ENCODE measurements around the gene SLC50A1.

Gene SLC50A1, protein sequence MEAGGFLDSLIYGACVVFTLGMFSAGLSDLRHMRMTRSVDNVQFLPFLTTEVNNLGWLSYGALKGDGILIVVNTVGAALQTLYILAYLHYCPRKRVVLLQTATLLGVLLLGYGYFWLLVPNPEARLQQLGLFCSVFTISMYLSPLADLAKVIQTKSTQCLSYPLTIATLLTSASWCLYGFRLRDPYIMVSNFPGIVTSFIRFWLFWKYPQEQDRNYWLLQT

DNA sequence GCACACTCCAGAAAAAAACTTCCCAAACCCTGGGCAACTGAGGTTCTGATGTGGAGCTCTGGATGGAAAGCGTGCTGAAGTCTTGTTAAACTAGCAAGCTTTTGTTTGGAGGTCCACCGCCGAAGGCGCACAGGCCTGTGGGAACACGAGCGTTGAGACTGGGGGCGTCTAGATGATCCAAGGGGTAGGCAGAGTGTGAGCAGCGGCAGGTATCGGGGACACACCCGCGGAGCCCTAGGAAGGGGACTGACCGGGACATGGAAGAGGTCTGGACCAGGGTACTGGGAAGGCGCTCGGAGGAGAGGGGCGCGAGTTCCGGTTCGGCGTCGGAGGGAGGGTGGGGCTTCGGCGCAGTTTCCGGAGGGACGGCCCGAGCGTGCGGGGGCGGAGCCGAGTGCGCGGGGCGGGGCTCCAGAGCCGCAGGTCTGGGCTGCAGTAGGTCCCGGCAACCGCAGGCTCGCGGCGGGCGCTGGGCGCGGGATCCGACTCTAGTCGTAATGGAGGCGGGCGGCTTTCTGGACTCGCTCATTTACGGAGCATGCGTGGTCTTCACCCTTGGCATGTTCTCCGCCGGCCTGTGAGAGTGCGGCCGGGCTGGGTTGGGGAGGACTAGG lies at the start of gene SLC50A1:
Gene SLC50A1 (plus strand): TSS at position 438 of the 614 bp plus-strand sequence. CDS start 60 bp downstream, at position 498.
- FAIRE-seq: peak; percentile 63

DNA sequence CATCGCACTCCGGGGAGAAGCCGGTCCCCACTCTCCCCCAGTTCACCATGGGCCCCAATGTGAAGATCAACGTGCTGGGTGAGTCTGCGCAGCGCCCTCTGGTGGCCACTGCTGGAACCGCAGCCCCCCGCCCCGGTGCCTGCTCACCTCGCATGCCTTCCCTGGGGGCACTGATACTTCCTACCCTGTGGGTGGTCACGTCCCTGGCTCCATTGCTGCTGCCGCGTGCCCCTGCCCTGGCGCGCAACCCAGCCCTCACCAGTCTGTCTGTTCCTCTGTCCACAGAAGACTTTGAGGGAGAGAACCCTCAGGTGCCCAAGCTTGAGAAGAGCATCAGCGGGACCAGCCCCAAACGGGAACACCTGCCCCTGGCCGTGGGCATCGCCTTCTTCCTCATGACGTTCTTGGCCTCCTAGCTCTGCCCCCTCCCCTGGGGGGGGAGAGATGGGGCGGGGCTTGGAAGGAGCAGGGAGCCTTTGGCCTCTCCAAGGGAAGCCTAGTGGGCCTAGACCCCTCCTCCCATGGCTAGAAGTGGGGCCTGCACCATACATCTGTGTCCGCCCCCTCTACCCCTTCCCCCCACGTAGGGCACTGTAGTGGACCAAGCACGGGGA lies 49.4 kb upstream of the SLC50A1 start:
- FAIRE-seq: no peak

DNA sequence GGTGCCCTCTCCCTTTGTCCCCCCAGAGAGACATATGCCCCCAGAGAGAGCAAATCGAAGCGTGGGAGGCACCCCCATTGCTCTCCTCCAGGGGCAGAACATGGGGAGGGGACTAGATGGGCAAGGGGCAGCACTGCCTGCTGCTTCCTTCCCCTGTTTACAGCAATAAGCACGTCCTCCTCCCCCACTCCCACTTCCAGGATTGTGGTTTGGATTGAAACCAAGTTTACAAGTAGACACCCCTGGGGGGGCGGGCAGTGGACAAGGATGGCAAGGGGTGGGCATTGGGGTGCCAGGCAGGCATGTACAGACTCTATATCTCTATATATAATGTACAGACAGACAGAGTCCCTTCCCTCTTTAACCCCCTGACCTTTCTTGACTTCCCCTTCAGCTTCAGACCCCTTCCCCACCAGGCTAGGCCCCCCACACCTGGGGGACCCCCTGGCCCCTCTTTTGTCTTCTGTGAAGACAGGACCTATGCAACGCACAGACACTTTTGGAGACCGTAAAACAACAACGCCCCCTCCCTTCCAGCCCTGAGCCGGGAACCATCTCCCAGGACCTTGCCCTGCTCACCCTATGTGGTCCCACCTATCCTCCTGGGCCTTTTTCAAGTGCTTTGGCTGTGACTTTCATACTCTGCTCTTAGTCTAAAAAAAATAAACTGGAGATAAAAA lies 48.7 kb upstream of the SLC50A1 start:
- FAIRE-seq: no peak

DNA sequence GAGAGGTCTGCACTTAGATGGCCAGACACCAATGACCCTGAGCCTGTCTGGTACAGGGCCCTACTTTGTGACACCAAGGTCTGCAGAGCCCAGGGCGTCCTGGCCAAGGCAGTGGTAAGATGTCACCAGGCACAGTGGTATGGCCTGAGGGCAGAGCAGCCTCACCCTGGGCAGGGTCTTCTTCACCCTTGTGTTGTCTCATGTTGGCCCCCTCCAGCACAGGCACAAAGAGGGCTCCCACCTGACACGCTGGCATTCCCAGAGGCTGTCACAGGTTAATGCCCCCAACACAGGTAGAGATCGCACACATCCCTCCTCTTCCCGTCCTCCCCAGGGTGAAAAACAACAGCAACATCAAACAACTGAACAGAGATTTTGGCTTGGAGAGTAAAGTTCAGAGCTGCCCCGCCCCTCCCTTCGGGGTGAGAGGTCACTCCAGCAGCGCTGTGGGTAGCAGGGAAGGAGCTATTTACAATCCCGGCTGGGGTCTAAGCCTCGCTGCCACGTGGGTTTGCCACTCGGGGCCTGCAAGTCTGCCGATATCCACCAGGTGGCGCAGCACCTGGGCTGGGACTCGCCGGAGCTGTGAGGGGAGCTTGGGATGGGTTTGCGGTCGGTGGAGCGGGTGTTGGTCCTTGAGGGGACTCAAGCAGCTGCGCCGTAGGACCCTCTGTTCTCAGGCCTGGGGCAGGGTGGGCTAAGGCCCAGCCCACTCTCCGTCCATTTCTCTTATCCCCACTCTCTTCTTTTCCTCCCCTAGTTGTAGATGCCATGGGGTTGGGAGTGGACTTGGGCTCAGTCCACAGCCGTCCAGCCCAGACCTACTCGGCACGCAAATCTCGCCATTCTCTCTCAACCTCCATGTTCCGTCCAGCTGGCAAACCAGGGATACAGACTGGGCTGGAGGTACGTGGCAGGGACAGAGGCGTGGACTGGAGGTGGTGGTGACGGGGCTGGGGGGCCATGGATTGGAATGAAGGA lies 44.3 kb upstream of the SLC50A1 start:
- FAIRE-seq: peak; percentile 11

DNA sequence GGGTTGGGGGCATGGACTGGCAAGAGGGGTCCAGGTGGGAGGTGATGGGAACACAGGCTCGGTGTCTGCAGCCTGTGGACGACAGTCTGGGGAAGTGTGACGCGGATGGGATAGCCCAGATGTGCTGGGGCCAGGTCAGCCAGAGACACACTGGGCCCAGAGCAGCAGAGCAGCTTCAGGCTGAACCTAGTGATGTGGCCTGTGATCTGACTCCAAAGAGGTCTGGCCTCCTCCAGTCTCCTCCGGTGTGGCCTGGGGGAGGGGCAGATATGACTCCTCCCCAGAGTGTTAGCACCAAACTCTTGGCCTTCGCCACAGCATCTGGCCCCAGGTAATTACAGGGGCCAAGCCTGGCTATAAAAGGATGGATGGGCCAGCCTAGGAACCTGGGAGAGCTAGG lies 43.5 kb upstream of the SLC50A1 start:
- FAIRE-seq: no peak

DNA sequence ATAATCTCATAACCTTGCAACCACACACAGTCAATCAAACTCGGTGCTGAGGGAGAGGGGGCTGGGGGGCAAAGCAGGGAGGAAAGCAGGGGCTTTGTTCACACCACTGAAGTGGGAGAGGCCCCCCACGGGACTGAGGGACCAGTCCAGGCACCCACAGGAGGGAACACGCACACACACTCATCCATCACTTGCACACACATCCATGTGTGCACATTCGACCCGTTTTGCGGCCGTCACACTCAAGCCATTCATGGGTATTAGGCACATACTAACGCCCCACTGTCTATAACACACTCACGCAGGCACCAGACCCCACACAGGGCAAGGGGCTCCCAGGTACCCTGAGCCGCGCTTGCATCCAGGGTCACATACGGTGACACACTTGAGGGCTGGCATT lies 43.0 kb upstream of the SLC50A1 start:
- FAIRE-seq: no peak

DNA sequence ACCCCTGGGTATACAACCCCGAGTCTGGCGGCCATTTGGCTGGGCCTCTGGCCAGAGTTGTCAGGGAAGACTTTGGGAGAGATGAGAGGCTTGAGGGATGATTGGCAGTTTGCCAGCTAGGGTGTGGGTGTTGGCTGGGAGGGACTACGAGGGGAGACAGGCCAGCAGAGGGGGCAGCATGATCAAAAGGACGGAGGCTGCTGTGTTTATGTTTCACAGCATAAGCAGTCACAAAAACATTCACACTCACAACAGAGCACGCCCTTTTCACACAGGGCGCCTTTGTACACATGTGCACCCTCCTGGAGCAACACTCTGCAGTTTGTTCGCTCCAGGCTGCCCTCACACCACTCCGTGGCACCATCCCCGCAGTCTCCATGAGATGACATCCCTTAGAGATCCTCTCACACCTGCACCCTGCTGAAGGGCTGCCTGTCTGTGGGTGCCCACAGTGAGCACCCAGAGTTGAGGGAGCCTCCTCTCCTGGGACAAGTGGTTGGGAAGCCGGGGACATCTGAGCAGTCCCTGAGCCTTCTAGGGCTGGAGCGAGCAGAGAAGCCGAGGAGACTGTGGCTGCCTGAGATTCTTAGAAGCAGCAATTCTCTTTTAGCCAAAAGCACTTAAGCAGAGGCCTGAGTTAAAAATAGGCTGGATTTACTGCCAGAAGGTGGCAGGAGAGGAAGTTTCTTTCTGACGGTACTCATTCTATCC lies 41.6 kb upstream of the SLC50A1 start:
- peak; percentile 61 for FAIRE-seq

DNA sequence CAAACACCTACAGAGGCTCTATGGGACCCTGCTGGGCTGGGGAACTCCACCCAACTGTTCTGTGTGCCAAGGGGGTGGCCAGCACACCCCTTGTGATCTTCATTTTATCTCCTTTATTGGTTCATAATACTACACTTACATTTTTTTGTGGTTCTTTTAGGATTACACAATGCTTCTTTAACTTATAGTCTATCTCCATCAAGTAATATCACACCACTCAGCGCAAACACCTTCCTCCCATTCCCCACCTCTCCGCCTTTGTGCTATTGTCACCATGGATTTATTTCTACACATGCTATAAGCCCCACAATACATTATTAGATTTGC lies 41.1 kb upstream of the SLC50A1 start:
- no peak for FAIRE-seq

DNA sequence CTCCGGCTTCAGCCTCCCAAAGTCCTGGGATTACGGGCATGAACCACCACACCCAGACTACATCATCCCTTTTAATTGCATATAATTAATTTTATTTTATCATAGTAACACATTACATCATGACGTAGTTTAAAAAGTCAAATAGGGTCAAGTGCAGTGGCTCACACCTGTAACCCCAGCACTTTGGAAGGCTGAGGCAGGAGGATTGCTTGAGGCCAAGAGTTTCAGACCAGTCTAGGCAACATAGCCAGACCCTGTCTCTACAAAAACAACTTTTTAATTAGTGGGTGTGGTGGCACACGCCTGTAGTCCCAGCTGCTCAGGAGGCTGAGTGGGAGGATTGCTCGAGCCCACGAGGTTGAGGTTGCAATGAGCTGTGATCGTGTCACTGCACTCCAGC lies 36.3 kb upstream of the SLC50A1 start:
- FAIRE-seq: no peak

DNA sequence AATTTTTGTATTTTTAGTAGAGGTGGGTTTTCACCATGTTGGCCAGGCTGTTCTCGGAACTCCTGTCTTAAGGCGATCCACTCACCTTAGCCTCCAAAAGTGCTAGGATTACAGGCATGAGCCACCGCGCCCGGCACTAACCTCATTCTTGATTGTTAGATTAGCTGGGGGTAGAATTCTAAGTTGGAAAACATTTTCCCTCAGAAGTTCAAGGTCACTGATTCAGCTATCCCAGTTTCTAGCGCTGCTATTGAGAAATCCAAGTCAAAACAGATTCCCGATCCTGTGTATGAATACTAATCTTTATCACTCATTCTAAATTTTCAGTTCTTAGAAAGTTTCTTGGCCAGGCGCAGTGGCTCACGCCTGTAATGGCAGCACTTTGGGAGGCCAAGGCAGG lies 32.3 kb upstream of the SLC50A1 start:
- no peak for FAIRE-seq

DNA sequence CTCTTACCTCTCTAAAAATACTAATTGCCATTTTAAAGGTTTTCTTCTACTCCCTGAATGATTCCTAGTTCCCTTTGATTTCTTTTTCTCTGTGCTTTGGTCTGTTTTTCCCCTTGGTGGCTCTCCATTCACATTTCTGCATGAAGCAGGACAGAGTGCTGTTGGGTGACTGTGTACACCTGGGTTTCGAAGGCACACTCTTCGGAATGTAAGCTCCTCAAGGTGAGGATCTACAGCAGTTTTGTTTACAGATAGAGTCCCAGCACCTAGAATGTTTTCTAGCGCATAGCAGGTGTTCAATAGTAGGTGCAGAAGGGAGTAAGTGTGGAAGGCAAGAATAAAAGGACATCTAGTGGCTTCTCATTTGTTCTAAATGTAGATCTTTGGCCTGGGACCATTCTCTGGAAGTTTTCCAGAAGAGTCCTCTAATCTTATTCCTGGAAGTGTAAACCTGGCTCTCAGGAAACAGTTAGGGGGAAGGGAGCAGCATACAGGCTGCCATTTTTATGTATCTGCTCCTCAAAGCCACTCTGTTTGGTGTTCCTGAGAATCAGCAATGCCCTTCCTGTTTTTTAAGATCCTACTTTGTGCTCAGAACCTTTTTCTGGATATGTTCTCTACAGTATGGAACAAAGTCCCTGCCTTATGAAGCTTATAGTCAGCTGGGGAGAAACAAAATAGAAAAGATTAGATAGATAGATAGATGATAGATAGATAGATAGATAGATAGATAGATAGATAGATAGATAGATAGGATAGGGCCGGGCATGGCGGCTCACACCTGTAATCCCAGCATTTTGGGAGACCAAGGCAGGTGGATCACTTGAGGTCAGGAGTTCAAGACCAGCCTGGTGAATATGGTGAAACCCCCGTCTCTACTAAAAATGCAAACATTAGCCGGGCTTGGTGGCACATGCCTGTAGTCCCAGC lies 30.8 kb upstream of the SLC50A1 start:
- FAIRE-seq: no peak

DNA sequence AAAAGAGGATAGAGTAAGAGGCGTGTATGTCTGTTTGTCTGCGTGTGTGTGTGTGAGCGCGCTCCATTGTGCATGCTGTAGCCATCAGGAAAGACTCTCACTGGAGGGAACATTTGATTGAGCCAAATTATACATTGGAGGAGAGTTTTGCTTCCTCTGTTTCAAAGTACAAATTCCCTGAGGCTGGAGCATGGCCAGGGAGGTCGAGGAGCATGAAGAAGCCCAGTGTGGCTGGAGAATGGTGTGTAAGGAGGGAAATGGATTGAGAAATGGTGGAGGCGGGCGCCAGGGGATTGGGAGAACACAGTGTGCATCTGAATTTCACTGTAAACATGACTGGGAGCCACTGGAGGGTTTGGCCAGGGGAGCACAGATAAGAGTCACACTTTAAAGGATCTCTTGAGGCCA lies 30.0 kb upstream of the SLC50A1 start:
- no peak for FAIRE-seq

DNA sequence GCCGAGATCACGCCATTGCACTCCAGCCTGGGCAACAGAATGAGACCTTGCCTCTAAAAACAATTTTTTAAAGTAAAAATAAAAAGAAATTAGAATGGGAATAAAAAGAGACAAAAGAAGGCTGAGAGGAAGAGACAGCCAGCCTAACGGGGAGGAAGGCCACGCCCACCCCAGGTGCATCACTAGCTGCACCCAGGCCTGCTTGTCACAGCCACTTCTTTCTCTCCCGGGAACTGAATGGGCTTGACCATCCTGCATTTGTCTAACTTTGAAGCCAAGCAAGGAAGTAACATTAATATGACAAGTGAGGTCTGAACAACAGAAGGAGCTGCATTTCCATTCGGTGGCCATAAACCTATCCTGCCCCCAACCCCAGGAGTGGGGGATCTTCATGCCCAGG lies 28.8 kb upstream of the SLC50A1 start:
- FAIRE-seq: no peak

DNA sequence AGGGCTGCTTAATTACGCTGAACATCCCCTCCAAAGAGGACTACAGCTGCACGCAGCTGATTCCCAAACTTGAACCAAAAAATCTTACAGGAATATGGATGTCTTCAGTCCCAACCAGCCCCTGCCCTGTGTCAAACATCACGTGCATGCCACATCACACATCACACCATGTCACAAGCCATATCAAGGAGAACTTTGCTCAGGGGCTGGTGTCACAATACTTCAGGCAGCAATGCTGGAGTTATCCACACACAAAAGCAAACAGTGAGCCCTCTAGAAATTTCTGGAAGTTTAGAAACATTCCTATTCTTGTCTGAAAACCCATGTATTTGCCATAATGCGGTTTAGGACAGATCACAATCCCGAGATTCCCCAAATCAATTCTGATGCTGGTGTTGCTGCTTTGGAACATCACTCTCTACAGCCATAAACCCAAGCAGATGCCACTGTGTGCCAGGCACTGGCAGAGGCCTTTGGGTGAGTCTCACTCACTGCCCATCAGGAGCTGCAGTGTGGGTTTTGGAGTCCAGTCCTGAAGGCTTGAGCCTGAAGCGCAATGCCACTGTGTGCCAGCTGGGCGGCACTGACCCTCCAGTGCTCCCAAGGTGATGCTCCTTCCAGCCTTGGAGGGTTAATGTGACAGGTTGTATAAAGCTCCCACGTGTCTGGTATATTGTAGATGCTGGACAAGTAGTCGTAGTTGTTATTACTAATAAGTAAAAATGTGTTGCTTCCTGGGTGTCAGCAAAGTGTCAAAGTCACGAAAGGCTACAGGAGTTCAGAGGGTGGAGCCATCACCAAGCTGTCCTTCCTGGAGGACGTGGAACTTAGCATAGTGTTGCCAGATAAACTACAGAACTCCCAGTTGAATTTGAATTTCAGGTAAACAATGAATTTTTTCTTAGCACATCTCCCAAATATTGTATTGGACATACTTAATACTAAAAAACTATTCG lies 28.1 kb upstream of the SLC50A1 start:
- no peak for FAIRE-seq

DNA sequence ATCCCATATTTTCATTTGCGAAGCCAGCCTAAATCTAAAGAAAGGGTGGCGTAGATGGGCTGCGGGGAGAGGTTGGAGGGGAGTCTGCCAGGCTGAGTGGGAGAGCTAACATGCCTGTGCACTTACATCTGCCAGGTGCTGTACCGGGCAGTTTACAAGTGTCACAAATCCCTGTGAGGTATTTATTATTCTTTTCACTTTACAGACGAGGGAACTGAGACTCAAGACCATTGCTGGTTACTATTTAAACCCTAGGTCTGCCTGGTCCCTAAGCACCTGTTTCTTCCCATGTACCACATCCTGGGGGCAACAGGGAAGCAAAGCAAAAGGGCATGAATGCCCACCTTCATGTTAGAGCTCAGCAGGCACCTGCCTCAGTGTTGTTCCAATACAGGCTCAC lies 27.4 kb upstream of the SLC50A1 start:
- no peak for FAIRE-seq

DNA sequence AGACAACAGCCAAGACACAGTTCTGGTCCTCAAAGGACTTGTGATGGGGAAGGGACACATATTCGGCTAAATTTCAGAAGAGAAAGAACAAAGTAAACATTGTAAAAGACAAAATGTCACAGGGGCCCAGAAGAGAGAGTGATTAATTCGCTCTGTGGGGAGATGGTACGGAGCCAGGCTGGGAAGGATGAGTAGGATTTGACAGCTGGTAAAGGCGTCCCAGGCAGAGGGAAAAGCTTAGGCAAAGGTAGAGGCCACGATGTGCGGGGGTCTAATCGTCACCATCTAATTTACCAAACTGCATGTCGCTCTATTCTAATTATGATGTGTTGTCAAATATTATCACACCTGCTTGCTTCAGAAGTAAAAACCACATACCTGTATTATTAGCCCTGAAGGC lies 25.3 kb upstream of the SLC50A1 start:
- FAIRE-seq: no peak

DNA sequence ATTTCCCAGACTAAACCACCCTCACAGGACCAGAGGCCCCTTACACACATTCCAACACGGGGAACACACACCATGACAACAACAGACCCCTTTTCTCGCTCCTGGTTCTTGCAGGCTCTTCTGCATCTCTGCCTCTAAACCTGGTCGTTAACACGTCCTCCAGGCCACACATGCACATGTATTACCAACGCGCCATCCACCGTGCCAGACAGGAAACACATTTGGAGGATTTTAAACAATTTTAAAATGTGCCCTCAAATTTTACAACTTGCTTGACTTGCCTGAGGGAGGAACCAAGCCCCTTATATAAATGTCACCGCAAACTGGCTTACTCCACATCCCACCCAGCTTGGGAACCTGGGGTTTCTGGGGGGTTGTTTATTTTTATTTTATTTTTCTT lies 24.8 kb upstream of the SLC50A1 start:
- FAIRE-seq: no peak

DNA sequence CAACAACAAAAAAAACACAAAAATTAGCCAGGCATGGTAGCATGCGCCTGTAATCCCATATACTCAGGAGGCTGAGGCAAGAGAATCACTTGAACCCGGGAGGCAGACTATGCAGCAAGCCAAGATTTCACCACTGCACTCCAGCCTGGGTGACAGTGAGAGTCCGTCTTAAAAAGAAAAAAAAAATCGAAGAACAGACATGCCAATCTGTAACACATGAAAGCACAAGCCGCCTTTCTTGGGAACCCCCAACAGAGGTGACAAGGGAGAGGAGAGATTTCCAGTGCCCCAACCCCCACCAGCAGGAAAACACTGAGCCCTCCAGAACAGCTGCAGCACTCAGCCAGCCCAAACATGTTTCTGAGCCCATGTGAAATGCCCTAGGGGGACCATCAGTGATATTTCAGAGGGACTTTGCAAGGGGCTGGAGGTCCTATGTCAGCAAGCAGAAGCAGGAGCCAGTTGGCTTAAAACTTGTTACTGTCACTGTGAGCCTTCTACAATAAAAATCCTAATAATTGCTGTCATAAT lies 22.1 kb upstream of the SLC50A1 start:
- FAIRE-seq: no peak

DNA sequence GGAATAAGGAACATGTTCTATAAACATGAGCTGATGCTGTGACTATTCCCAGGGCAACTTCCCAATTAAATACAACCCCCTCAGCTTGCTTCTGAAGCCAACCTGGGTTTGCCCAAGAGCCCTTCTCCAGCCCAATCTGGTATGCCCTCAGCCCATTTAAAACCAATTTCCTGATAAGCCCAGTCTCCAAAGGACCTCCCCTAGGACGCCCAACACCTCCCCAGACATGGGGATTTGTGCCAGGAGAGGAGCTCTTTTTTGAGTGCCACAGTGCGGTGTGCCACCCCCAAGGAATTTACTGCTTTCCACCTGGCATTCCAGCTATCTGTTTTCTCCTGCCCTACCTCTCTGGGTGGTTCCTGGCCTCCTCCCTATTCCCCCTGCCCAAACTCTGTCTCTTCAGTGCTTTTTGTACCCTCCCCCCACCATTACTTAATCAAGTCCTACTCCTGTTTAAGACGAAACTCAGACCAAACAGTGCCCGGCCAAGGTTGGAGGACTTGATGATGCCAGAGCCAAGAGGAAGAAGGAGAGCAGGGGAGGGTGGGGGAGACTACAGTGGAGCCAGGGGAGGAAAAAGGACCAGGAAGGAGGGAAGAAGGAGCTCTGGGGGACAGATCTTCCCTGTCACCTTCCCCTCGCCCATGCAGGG lies 19.4 kb upstream of the SLC50A1 start:
- FAIRE-seq: no peak
